Activated CD8-positive, alpha-beta memory T cell treated with anti-CD3 and anti-CD28 coated beads, Interleukin-2, amount 10 ng/mL, durations not matched to agents 7 days and 5 days (primary cell): ENCODE data around the gene CD300C. TPM values are rescaled to one million over a fixed set of nuclear protein-coding genes. Genes with fewer than 3 reads are reported as not detected.
"Not testable (repeated sequence)": the region's sequence is repeated elsewhere in the genome, so short reads cannot be mapped to it uniquely, and the experiment has no call there.

ENCODE experiments used
- ATAC-seq: fragments of 150-1000 bp; cut with Tn5 transposase; one replicate; pipeline ENCODE4 v1.10.0; 2021; ENCODE audit warnings: moderate library complexity
- CTCF ChIA-PET: fragments of 350-600 bp; sonication (Branson Sonifier 250); formaldehyde crosslinking; loops from one replicate; lab custom pipeline; 2021; ENCODE audit warnings: antibody characterized with exemption; lab: Charles Lee
- DNase-seq: peaks from one replicate; pipeline ENCODE4 v3.0.0-alpha.2; 2020
- H3K27ac Mint-ChIP-seq: one replicate; pipeline ENCODE4 v1.8.0; 2021; ENCODE audit warnings: mild to moderate bottlenecking, mixed read lengths
- H3K27me3 Mint-ChIP-seq: one replicate; pipeline ENCODE4 v1.8.0; 2021; ENCODE audit warnings: mixed read lengths
- H3K36me3 Mint-ChIP-seq: one replicate; pipeline ENCODE4 v1.8.0; 2021; ENCODE audit warnings: mild to moderate bottlenecking, mixed read lengths
- H3K4me1 Mint-ChIP-seq: one replicate; pipeline ENCODE4 v1.8.0; 2021; ENCODE audit warnings: mixed read lengths
- H3K4me3 Mint-ChIP-seq: one replicate; pipeline ENCODE4 v1.8.0; 2021; ENCODE audit warnings: mild to moderate bottlenecking, moderate library complexity, mixed read lengths
- H3K9me3 Mint-ChIP-seq: one replicate; pipeline ENCODE4 v1.8.0; 2022; ENCODE audit warnings: low read depth, mixed read lengths
- total RNA-seq, 2 experiments: library from RNA; stranded (reverse); gene quantifications; one replicate each; pipeline ENCODE4 v1.2.3, GENCODE V29; 2021

CD300C gene
- total RNA-seq, 2 experiments from 2014 or later, result 0.56 to 1.5 TPM

GRCh38 chr17:74513987-74514631 lies 31.8 kb downstream of the CD300C start:
- peaks cover 13% of the 10 kb centered on the region for H3K36me3 Mint-ChIP-seq
- H3K27ac Mint-ChIP-seq, result peak overlapping the region; percentile 84
- H3K4me3 Mint-ChIP-seq, result peak overlapping the region; percentile 55
- H3K4me1 Mint-ChIP-seq, result peaks cover 16% of the 10 kb centered on the region
- peak; percentile 50 for ATAC-seq
- peak; percentile 83 for DNase-seq
- peaks cover 18% of the 10 kb centered on the region for H3K9me3 Mint-ChIP-seq
- CTCF ChIA-PET, result no interaction called here
- H3K27me3 Mint-ChIP-seq, result peaks cover 37% of the 10 kb centered on the region

DNA sequence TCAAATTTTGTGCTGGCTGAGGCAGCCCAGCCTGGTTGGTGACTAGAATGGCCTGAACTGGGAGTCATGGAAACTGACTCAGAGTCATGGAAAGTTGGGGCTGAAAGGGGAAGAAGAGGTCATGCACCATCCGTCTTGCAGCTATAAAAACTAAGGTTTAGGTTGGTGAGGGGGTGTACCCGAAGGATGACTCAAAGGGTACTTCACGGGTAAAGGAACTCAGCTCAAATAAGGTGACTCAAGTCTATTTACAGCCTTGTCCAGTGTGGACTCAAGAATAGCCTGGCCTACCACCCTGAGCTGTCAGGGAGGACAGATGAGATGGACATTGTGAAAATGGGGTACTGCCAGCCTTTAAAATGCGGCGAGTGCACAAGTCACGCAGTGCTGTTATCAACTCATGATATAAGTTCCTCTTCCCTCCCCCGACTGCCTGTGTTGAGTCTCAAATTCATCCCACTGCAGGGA lies 33.3 kb downstream of the CD300C start:
- peaks cover 36% of the 10 kb centered on the region for H3K27me3 Mint-ChIP-seq
- peak; percentile 49 for DNase-seq
- ATAC-seq, result peak; percentile 34

GRCh38 chr17:74512036-74512435 lies 33.9 kb downstream of the CD300C start:
- Mint-ChIP-seq H3K4me1 (peaks cover 16% of the 10 kb centered on the region), H3K27me3 (peaks cover 36% of the 10 kb centered on the region), H3K36me3 (peaks cover 13% of the 10 kb centered on the region), H3K27ac (no peak overlapping the region), H3K9me3 (peaks cover 12% of the 10 kb centered on the region), H3K4me3 (no peak overlapping the region)
- DNase-seq (peak; percentile 37), ATAC-seq (no peak)
- CTCF ChIA-PET, result interaction anchor here (0.8 kb wide), 2 partner anchors 91 to 149 kb away, joined by 3 read pairs; no protein-coding TSS in a partner anchor

More for the DNA sequence above, 33.3 kb downstream of the CD300C start:
- Mint-ChIP-seq H3K4me1 (peaks cover 16% of the 10 kb centered on the region), H3K4me3 (no peak overlapping the region), H3K36me3 (peaks cover 13% of the 10 kb centered on the region), H3K9me3 (peaks cover 12% of the 10 kb centered on the region), H3K27ac (no peak overlapping the region)
- CTCF ChIA-PET, result interaction anchor here (0.8 kb wide), 1 partner anchor 150 kb away, joined by 3 read pairs; no protein-coding TSS in a partner anchor

GRCh38 chr17:74508156-74508555 lies 37.8 kb downstream of the CD300C start:
- ATAC-seq (no peak), DNase-seq (no peak)
- Mint-ChIP-seq H3K4me1 (peaks cover 6% of the 10 kb centered on the region), H3K4me3 (no peak overlapping the region), H3K27ac (no peak overlapping the region), H3K27me3 (peaks cover 30% of the 10 kb centered on the region), H3K9me3 (no peaks in the 10 kb centered on the region), H3K36me3 (no peaks in the 10 kb centered on the region)
- CTCF ChIA-PET, result no interaction called here

GRCh38 chr17:74503949-74504348 lies 42.0 kb downstream of the CD300C start:
- H3K27me3 Mint-ChIP-seq, CTCF ChIA-PET: not testable (repeated sequence)

GRCh38 chr17:74502861-74503260 lies 43.1 kb downstream of the CD300C start:
- no peak for ATAC-seq
- H3K27ac Mint-ChIP-seq, result no peak overlapping the region
- no peaks in the 10 kb centered on the region for H3K9me3 Mint-ChIP-seq
- CTCF ChIA-PET, result interaction anchor here (1.1 kb wide), 1 partner anchor 123 kb away, joined by 3 read pairs; no protein-coding TSS in a partner anchor
- H3K27me3 Mint-ChIP-seq, result peaks cover 5% of the 10 kb centered on the region
- no peaks in the 10 kb centered on the region for H3K4me1 Mint-ChIP-seq
- DNase-seq, result peak; percentile 3
- H3K4me3 Mint-ChIP-seq, result no peak overlapping the region
- no peaks in the 10 kb centered on the region for H3K36me3 Mint-ChIP-seq

More at GRCh38 chr17:74503949-74504348, 42.0 kb downstream of the CD300C start:
- not testable (repeated sequence) for H3K4me1 Mint-ChIP-seq, H3K27ac Mint-ChIP-seq, ATAC-seq, H3K9me3 Mint-ChIP-seq, H3K4me3 Mint-ChIP-seq, H3K36me3 Mint-ChIP-seq
- peak; percentile 3 for DNase-seq

DNA sequence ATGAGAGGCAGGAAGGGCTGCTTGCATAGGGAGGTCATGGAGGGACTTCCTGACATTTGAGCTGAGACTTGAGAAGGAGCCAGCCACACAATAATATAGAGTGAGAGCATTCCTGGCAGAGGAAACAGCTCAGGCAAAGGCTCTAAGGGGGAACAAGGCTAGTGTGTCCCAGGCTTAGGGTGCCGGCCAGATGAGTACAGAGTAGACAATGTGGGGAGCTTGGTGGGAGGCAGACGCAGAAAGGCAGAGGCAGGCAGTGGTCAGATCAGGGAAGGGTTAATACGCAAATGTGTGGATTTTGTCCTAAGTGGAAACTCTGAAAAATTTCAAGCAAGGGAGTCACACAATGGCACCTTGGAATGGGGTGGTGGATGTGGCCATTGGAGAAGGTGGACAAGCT lies 45.9 kb downstream of the CD300C start:
- Mint-ChIP-seq H3K4me3 (no peak overlapping the region), H3K4me1 (peaks cover 4% of the 10 kb centered on the region), H3K9me3 (no peaks in the 10 kb centered on the region), H3K27ac (no peak overlapping the region), H3K27me3 (peaks cover 3% of the 10 kb centered on the region), H3K36me3 (no peaks in the 10 kb centered on the region)
- CTCF ChIA-PET, result interaction anchor here (0.9 to 1.8 kb wide), 4 partner anchors 34 to 131 kb away, joined by 3 to 5 read pairs (median 4); no protein-coding TSS in a partner anchor
- peak; percentile 23 for DNase-seq
- ATAC-seq, result no peak

DNA sequence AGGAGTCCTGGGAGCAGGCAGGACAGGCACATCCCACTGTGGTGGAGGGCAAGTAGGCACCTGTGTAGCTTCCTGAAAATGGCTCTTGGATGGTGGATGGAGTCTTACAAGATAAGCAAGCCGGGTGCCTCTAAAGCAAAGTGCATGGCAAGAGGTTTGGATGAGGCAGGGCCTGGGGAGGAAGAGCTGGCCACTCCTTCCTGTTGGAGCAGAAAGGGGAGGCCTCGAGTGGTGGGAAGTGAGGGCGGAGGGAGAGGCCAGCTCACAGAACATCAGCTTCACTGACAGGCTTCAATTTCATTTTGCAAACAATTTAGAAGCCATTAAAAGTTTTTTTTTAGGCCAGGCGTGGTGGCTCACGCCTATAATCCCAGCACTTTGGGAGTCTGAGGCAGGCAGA lies 48.4 kb downstream of the CD300C start:
- Mint-ChIP-seq H3K27ac (no peak overlapping the region), H3K4me1 (peaks cover 11% of the 10 kb centered on the region), H3K4me3 (no peak overlapping the region), H3K36me3 (no peaks in the 10 kb centered on the region), H3K9me3 (no peaks in the 10 kb centered on the region), H3K27me3 (peaks cover 6% of the 10 kb centered on the region)
- CTCF ChIA-PET, result interaction anchor here (1.6 to 8.2 kb wide), 5 partner anchors 40 to 129 kb away, joined by 4 to 74 read pairs (median 17); partner anchors contain the start of gene GPR142
- ATAC-seq (no peak), DNase-seq (no peak)

GRCh38 chr17:74493331-74493833 lies 52.5 kb downstream of the CD300C start:
- H3K27me3 Mint-ChIP-seq, result peaks cover 6% of the 10 kb centered on the region
- ATAC-seq, result peak; percentile 78
- H3K27ac Mint-ChIP-seq, result no peak overlapping the region
- no peak overlapping the region for H3K4me3 Mint-ChIP-seq
- CTCF ChIA-PET, result interaction anchor here (0.7 to 8.2 kb wide), 12 partner anchors 9 to 125 kb away, joined by 3 to 74 read pairs (median 6); partner anchors contain the start of gene GPR142
- peak; percentile 76 for DNase-seq
- H3K36me3 Mint-ChIP-seq, result peaks cover 6% of the 10 kb centered on the region
- peaks cover 22% of the 10 kb centered on the region for H3K4me1 Mint-ChIP-seq
- peaks cover 3% of the 10 kb centered on the region for H3K9me3 Mint-ChIP-seq

GRCh38 chr17:74491626-74492025 lies 54.3 kb downstream of the CD300C start:
- peaks cover 19% of the 10 kb centered on the region for H3K4me1 Mint-ChIP-seq
- no peak overlapping the region for H3K27ac Mint-ChIP-seq
- H3K36me3 Mint-ChIP-seq, result peaks cover 11% of the 10 kb centered on the region
- peaks cover 3% of the 10 kb centered on the region for H3K9me3 Mint-ChIP-seq
- peak; percentile 66 for DNase-seq
- peak; percentile 36 for ATAC-seq
- CTCF ChIA-PET, result interaction anchor here (0.9 to 8.2 kb wide), 11 partner anchors 14 to 247 kb away, joined by 3 to 74 read pairs (median 4); partner anchors contain the start of gene GPR142
- H3K27me3 Mint-ChIP-seq, result peaks cover 3% of the 10 kb centered on the region
- no peak overlapping the region for H3K4me3 Mint-ChIP-seq

Other genes with a start within 250 kb of the CD300C start
- gene KIF19, start 219.9 kb downstream of the CD300C start, total RNA-seq, result 1 to 10 TPM in 1 of 2 experiments, under 1 TPM in 1; 0.42 to 1.6 TPM
- not detected for gene BTBD17, start 184.2 kb downstream of the CD300C start, total RNA-seq
- not detected for gene GPR142, start 178.6 kb downstream of the CD300C start, total RNA-seq
- not detected for gene GPRC5C, start 114.0 kb downstream of the CD300C start, total RNA-seq
- 10 to 100 TPM in 1 of 2 experiments, 1 to 10 TPM in 1; 2.0 to 15.8 TPM for gene CD300A, start 79.5 kb downstream of the CD300C start, total RNA-seq
- not detected for gene CD300LB, start 14.6 kb downstream of the CD300C start, total RNA-seq
- not detected for gene CD300H, start 21.4 kb upstream of the CD300C start, total RNA-seq
- not detected for gene CD300LD, start 46.2 kb upstream of the CD300C start, total RNA-seq
- gene CD300E, start 77.6 kb upstream of the CD300C start, total RNA-seq, result not detected
- gene CD300LF, start 166.8 kb upstream of the CD300C start, total RNA-seq, result not detected
- gene RAB37, start 191.1 kb upstream of the CD300C start, total RNA-seq, result 10 to 100 TPM; 36.7 to 51.7 TPM
- 100 to 1,000 TPM; 284 to 377 TPM for gene NHERF1, start 202.5 kb upstream of the CD300C start, total RNA-seq
- 10 to 100 TPM; 34.1 to 34.5 TPM for gene NAT9, start 230.2 kb upstream of the CD300C start, total RNA-seq